HEK293T (cell line): ENCODE results near the gene FGFRL1.

ENCODE experiments used
- BHLHE40 ChIP-seq: fragments of 450-650 bp; IDR thresholded peaks from 2 replicates; pipeline ENCODE4 v1.6.1; 2016; ENCODE audit warnings: mild to moderate bottlenecking, moderate library complexity, borderline replicate concordance
- CTBP1 ChIP-seq: fragments of 450-650 bp; IDR thresholded peaks from 2 replicates; pipeline ENCODE4 v1.6.1; 2016; ENCODE audit warnings: borderline replicate concordance
- FOXA1 ChIP-seq: fragments of 450-650 bp; IDR thresholded peaks from 2 replicates; pipeline ENCODE4 v1.6.1; 2016; ENCODE audit warnings: mild to moderate bottlenecking
- FOXK2 ChIP-seq: fragments of 450-650 bp; IDR thresholded peaks from 2 replicates; pipeline ENCODE4 v1.6.1; 2016; ENCODE audit warnings: mild to moderate bottlenecking
- HDGF ChIP-seq: fragments of 450-650 bp; IDR thresholded peaks from 2 replicates; pipeline ENCODE4 v1.6.1; 2017; ENCODE audit warnings: antibody characterized with exemption, borderline replicate concordance
- L3MBTL2 ChIP-seq: fragments of 450-650 bp; conservative IDR thresholded peaks from 2 replicates; pipeline ENCODE4 v1.6.1; 2016; ENCODE audit warnings: mild to moderate bottlenecking
- NFRKB ChIP-seq: fragments of 450-650 bp; IDR thresholded peaks from 2 replicates; pipeline ENCODE4 v1.6.1; 2016; ENCODE audit warnings: mild to moderate bottlenecking, moderate library complexity
- SP1 ChIP-seq: fragments of 450-650 bp; IDR thresholded peaks from 2 replicates; pipeline ENCODE4 v1.6.1; 2017
- TF ChIP-seq, protein P1 (sequence below): fragments of 450-650 bp; IDR thresholded peaks from 2 replicates; pipeline ENCODE4 v1.6.1; 2016

DNA sequence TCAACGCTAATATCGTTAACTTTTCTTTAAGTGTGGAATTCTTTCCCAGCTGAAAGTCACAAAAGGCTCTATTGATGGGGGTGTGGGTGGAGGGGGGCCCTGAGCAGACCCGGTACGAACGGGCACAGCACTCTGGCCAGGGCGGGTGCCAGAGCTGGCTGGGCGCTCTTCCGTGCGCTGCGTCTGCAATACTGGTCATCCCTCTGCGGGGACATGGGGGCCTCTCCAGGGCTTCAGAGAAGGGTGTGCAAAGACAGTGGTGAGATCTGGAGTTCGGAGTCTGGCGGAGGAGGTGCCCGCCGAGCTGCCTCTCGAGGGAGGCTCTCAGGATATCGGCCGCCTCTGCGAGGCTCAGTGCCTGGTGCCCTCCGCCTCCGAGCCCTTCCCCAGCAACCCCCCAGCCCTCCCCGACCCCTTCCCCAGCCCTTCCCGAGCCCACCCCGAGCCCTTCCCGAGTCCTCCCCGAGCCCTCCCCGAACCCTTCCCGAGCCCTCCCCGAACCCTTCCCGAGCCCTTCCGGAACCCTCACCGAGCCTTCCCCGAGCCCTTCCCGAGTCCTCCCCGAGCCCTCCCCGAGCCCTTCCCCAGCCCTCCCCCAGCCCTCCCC, 34.3 kb downstream of the FGFRL1 start:
- no peak for TF ChIP-seq BHLHE40
- TF ChIP-seq, protein P1, sequence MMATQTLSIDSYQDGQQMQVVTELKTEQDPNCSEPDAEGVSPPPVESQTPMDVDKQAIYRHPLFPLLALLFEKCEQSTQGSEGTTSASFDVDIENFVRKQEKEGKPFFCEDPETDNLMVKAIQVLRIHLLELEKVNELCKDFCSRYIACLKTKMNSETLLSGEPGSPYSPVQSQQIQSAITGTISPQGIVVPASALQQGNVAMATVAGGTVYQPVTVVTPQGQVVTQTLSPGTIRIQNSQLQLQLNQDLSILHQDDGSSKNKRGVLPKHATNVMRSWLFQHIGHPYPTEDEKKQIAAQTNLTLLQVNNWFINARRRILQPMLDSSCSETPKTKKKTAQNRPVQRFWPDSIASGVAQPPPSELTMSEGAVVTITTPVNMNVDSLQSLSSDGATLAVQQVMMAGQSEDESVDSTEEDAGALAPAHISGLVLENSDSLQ, result no peak
- TF ChIP-seq SP1, result no peak
- TF ChIP-seq FOXA1, result no peak
- no peak for TF ChIP-seq L3MBTL2
- no peak for TF ChIP-seq FOXK2
- TF ChIP-seq HDGF, result no peak
- no peak for TF ChIP-seq CTBP1
- TF ChIP-seq NFRKB, result no peak
